ENCODE data around the gene PCCA. TPM values are rescaled to one million over a fixed set of nuclear protein-coding genes. Genes with fewer than 3 reads are reported as not detected.

The PCCA gene
- total RNA-seq, 1 donor from 2014 or later = 33.3 TPM

DNA sequence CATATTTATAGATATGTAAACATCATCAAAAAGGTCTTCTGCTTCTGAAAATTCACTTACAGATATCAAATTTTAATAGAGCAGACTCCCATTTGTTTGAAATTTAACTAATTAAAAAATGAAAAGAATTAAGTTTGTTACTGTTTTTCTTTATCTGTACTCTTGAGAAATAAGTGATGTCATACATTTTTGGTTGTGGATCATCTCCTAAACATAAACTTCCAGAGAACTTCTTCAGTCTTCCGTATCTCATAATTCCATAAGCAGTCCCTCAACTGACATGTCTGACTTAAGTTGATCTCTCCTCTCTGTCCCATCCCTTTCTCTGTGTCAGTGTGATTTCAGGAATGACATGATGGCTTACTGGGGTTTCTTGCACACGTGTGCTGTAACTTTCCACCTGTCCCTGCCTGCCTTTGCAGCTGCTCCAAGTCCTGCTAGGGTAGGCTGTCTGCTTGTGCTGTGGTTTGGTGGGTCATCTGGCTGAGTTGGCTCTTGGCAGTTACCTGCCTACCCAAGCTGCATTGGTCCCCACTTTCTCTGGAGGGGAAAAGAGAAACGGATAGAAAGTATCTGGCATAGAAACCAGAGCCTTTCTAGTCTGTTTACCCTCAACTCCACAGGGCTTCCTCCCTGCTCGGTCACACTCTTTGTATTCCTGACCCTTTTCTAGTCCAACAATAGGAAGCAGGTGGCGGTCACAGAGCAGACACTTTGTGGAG lies 372.6 kb downstream of the PCCA start:
- H3K27me3 Mint-ChIP-seq (ENCODE audit: unreplicated experiment) = peaks cover 10% of the 10 kb centered on the region
- peak overlapping the region; percentile 82 for H3K27ac Mint-ChIP-seq (ENCODE audit: unreplicated experiment)
- DNase-seq (ENCODE audit: low spot score) = no peak
- H3K36me3 Mint-ChIP-seq (ENCODE audit: low read depth, unreplicated experiment) = peaks cover 8% of the 10 kb centered on the region
- H3K4me1 Mint-ChIP-seq (ENCODE audit: unreplicated experiment) = peaks cover 14% of the 10 kb centered on the region
- no peak for TF ChIP-seq CTCF (IDR thresholded peaks at IDR 0.05; ENCODE audit: unreplicated experiment)
- no peaks in the 10 kb centered on the region for H3K9me3 Mint-ChIP-seq (ENCODE audit: unreplicated experiment)
- H3K4me3 Mint-ChIP-seq (ENCODE audit: unreplicated experiment) = no peak overlapping the region

GRCh38 chr13:100464006-100464405 lies 375.1 kb downstream of the PCCA start:
- no peak for DNase-seq (ENCODE audit: low spot score)
- TF ChIP-seq CTCF (IDR thresholded peaks at IDR 0.05; ENCODE audit: unreplicated experiment) = no peak
- Mint-ChIP-seq H3K4me3 (ENCODE audit: unreplicated experiment) (no peak overlapping the region), H3K27me3 (ENCODE audit: unreplicated experiment) (peaks cover 10% of the 10 kb centered on the region), H3K9me3 (ENCODE audit: unreplicated experiment) (no peaks in the 10 kb centered on the region), H3K27ac (ENCODE audit: unreplicated experiment) (no peak overlapping the region), H3K4me1 (ENCODE audit: unreplicated experiment) (peaks cover 14% of the 10 kb centered on the region), H3K36me3 (ENCODE audit: low read depth, unreplicated experiment) (peaks cover 4% of the 10 kb centered on the region)

DNA sequence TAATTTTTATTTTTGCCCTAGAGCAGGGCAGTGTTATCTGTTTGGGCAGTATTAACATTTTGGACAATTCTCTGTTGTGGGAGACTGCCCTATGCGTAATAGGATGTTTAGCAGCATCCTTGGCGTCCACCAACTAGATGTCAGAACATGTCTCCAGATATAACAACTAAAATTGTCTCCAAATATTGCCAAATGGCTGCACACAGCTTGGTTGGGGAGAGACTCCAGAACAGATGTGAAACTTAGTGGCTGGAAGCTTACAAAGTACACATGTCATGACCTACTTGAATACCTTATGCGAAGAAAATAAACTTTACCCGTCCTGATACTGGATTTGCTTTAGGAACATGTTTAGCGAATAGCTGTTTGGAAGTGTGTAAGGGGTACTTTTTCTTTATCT lies 376.7 kb downstream of the PCCA start:
- peaks cover 14% of the 10 kb centered on the region for H3K4me1 Mint-ChIP-seq (ENCODE audit: unreplicated experiment)
- TF ChIP-seq CTCF (IDR thresholded peaks at IDR 0.05; ENCODE audit: unreplicated experiment) = no peak
- H3K27ac Mint-ChIP-seq (ENCODE audit: unreplicated experiment) = no peak overlapping the region
- H3K4me3 Mint-ChIP-seq (ENCODE audit: unreplicated experiment) = no peak overlapping the region
- peaks cover 10% of the 10 kb centered on the region for H3K27me3 Mint-ChIP-seq (ENCODE audit: unreplicated experiment)
- H3K36me3 Mint-ChIP-seq (ENCODE audit: low read depth, unreplicated experiment) = no peaks in the 10 kb centered on the region
- H3K9me3 Mint-ChIP-seq (ENCODE audit: unreplicated experiment) = no peaks in the 10 kb centered on the region
- DNase-seq (ENCODE audit: low spot score) = no peak

DNA sequence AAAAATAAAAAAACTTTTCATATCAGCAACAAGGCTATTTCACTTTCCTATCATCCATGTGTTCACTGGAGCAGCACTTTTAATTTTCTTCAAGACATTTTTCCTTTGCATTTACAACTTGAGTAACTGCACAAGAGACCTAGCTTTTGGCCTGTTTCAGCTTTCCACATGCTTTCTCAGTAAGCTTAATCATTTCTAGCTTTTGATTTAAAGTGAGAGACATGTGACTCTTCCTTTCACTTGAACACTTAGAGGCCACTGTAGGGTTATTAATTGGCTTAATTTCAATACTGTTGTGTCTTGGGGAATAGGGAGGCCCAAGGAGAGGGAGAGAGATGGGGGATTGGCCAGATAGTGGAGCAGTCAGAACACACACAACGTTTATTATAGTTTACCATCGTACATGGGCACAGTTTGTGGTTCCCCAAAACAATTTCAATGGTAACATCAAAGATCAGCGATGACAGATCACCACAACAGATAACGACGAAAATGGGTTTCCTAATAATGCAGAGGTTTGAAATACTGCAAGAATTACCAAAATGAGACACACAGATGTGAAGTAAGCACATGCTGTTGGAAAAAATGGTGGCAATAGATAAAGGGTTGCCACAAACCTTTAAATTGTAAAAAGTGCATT lies 382.1 kb downstream of the PCCA start:
- Mint-ChIP-seq H3K9me3 (ENCODE audit: unreplicated experiment) (no peaks in the 10 kb centered on the region), H3K36me3 (ENCODE audit: low read depth, unreplicated experiment) (no peaks in the 10 kb centered on the region), H3K27ac (ENCODE audit: unreplicated experiment) (no peak overlapping the region), H3K4me1 (ENCODE audit: unreplicated experiment) (peaks cover 2% of the 10 kb centered on the region), H3K27me3 (ENCODE audit: unreplicated experiment) (peaks cover 3% of the 10 kb centered on the region), H3K4me3 (ENCODE audit: unreplicated experiment) (no peak overlapping the region)
- no peak for TF ChIP-seq CTCF (IDR thresholded peaks at IDR 0.05; ENCODE audit: unreplicated experiment)
- DNase-seq (ENCODE audit: low spot score) = no peak

- Mint-ChIP-seq H3K27me3 (ENCODE audit: unreplicated experiment) (no peaks in the 10 kb centered on the region), H3K36me3 (ENCODE audit: low read depth, unreplicated experiment) (no peaks in the 10 kb centered on the region), H3K9me3 (ENCODE audit: unreplicated experiment) (no peaks in the 10 kb centered on the region), H3K27ac (ENCODE audit: unreplicated experiment) (no peak overlapping the region), H3K4me1 (ENCODE audit: unreplicated experiment) (no peaks in the 10 kb centered on the region), H3K4me3 (ENCODE audit: unreplicated experiment) (no peak overlapping the region)
- no peak for TF ChIP-seq CTCF (IDR thresholded peaks at IDR 0.05; ENCODE audit: unreplicated experiment)
- DNase-seq (ENCODE audit: low spot score) = no peak
Observed at GRCh38 chr13:100473087-100473486, 384.2 kb downstream of the PCCA start.

All from endothelial cell (in vitro differentiated cells).